Measurements from ENCODE around the gene LRFN5.
"Not testable (repeated sequence)": the region's sequence is repeated elsewhere in the genome, so short reads cannot be mapped to it uniquely, and the experiment has no call there.

LRFN5 gene

DNA sequence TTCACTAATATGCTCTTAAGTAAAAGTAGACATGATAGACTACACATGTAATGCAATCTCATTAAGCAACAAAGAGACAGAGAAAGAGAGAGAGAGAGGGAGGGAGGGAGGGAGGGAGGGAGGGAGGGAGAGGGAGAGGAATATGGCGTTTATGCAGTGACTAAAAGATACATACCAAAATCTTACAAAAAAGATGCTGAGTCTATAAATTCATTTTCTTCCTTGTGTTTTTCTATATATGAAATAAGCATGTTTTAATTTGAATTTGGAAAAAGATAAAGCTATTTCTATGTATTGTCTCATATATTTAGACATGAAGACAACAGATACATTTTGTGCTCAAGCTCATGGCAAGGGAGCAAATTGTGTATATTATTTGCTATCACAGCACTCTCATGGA is 44.1 kb downstream of the LRFN5 start:
- Histone ChIP-seq H3K36me3 (ENCODE audit: insufficient read depth, low read length) (no peaks in the 10 kb centered on the region), H3K9me3 (ENCODE audit: low read length) (no peaks in the 10 kb centered on the region), H2AFZ (ENCODE audit: low read depth, low read length) (no peak overlapping the region), H3K27me3 (ENCODE audit: insufficient read depth, low read length) (no peaks in the 10 kb centered on the region), H3K4me1 (ENCODE audit: insufficient read depth, low read length) (no peaks in the 10 kb centered on the region), H3K4me3 (ENCODE audit: low read length) (no peak overlapping the region)

- H3K4me1 ChIP-seq (ENCODE audit: insufficient read depth, low read length), result no peaks in the 10 kb centered on the region
Measured at GRCh38 chr14:41654196-41654595, 47.5 kb downstream of the LRFN5 start.

GRCh38 chr14:41662780-41663472 is 56.2 kb downstream of the LRFN5 start:
- Histone ChIP-seq H3K4me3 (ENCODE audit: low read length) (no peak overlapping the region), H3K9me3 (ENCODE audit: low read length) (no peaks in the 10 kb centered on the region), H2AFZ (ENCODE audit: low read depth, low read length) (no peak overlapping the region), H3K4me1 (ENCODE audit: insufficient read depth, low read length) (no peaks in the 10 kb centered on the region), H3K36me3 (ENCODE audit: insufficient read depth, low read length) (no peaks in the 10 kb centered on the region), H3K27me3 (ENCODE audit: insufficient read depth, low read length) (no peaks in the 10 kb centered on the region)

More at GRCh38 chr14:41654196-41654595, 47.5 kb downstream of the LRFN5 start:
- Histone ChIP-seq H2AFZ (ENCODE audit: low read depth, low read length) (no peak overlapping the region), H3K9me3 (ENCODE audit: low read length) (no peaks in the 10 kb centered on the region), H3K36me3 (ENCODE audit: insufficient read depth, low read length) (no peaks in the 10 kb centered on the region), H3K27me3 (ENCODE audit: insufficient read depth, low read length) (no peaks in the 10 kb centered on the region), H3K4me3 (ENCODE audit: low read length) (no peak overlapping the region)

GRCh38 chr14:41663473-41663850 is 56.8 kb downstream of the LRFN5 start:
- Histone ChIP-seq H3K4me1 (ENCODE audit: insufficient read depth, low read length) (no peaks in the 10 kb centered on the region), H3K4me3 (ENCODE audit: low read length) (no peak overlapping the region), H3K36me3 (ENCODE audit: insufficient read depth, low read length) (no peaks in the 10 kb centered on the region), H3K9me3 (ENCODE audit: low read length) (no peaks in the 10 kb centered on the region), H3K27me3 (ENCODE audit: insufficient read depth, low read length) (no peaks in the 10 kb centered on the region), H2AFZ (ENCODE audit: low read depth, low read length) (no peak overlapping the region)

GRCh38 chr14:41666301-41666700 is 59.6 kb downstream of the LRFN5 start:
- Histone ChIP-seq H3K4me3 (ENCODE audit: low read length) (no peak overlapping the region), H3K9me3 (ENCODE audit: low read length) (no peaks in the 10 kb centered on the region), H3K36me3 (ENCODE audit: insufficient read depth, low read length) (no peaks in the 10 kb centered on the region), H3K27me3 (ENCODE audit: insufficient read depth, low read length) (no peaks in the 10 kb centered on the region), H2AFZ (ENCODE audit: low read depth, low read length) (no peak overlapping the region), H3K4me1 (ENCODE audit: insufficient read depth, low read length) (no peaks in the 10 kb centered on the region)

- no peak overlapping the region for H3K4me3 ChIP-seq (ENCODE audit: low read length)
- H3K27me3 ChIP-seq (ENCODE audit: insufficient read depth, low read length), result no peaks in the 10 kb centered on the region
- no peak overlapping the region for H2AFZ ChIP-seq (ENCODE audit: low read depth, low read length)
- H3K9me3 ChIP-seq (ENCODE audit: low read length), result no peaks in the 10 kb centered on the region
- no peaks in the 10 kb centered on the region for H3K36me3 ChIP-seq (ENCODE audit: insufficient read depth, low read length)
- no peaks in the 10 kb centered on the region for H3K4me1 ChIP-seq (ENCODE audit: insufficient read depth, low read length)
Measured at GRCh38 chr14:41668356-41668755, 61.7 kb downstream of the LRFN5 start.

DNA sequence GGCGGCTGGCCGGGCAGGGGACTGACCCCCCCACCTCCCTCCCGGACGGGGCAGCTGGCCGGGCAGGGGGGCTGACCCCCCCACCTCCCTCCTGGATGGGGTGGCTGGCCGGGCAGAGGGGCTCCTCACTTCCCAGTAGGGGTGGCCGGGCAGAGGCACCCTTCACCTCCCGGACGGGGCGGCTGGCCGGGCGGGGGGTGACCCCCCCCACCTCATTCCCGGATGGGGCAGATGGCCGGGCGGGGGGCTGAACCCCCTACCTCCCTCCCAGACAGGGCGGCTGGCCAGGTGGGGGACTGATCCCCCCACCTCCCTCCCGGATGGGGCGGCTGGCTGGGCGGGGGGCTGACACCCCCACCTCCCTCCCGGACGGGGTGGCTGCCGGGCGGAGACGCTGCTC is 66.9 kb downstream of the LRFN5 start:
- not testable (repeated sequence) for H3K4me3 ChIP-seq (ENCODE audit: low read length); H3K9me3 ChIP-seq (ENCODE audit: low read length); H2AFZ ChIP-seq (ENCODE audit: low read depth, low read length); H3K27me3 ChIP-seq (ENCODE audit: insufficient read depth, low read length); H3K4me1 ChIP-seq (ENCODE audit: insufficient read depth, low read length); H3K36me3 ChIP-seq (ENCODE audit: insufficient read depth, low read length)

- H3K4me1 ChIP-seq (ENCODE audit: insufficient read depth, low read length); H2AFZ ChIP-seq (ENCODE audit: low read depth, low read length); H3K27me3 ChIP-seq (ENCODE audit: insufficient read depth, low read length); H3K4me3 ChIP-seq (ENCODE audit: low read length); H3K9me3 ChIP-seq (ENCODE audit: low read length); H3K36me3 ChIP-seq (ENCODE audit: insufficient read depth, low read length): not testable (repeated sequence)
Measured at GRCh38 chr14:41674511-41674971, 67.9 kb downstream of the LRFN5 start.

- Histone ChIP-seq H2AFZ (ENCODE audit: low read depth, low read length) (no peak overlapping the region), H3K9me3 (ENCODE audit: low read length) (no peaks in the 10 kb centered on the region), H3K4me3 (ENCODE audit: low read length) (no peak overlapping the region), H3K4me1 (ENCODE audit: insufficient read depth, low read length) (no peaks in the 10 kb centered on the region), H3K27me3 (ENCODE audit: insufficient read depth, low read length) (no peaks in the 10 kb centered on the region), H3K36me3 (ENCODE audit: insufficient read depth, low read length) (no peaks in the 10 kb centered on the region)
Measured at GRCh38 chr14:41699486-41699885, 92.8 kb downstream of the LRFN5 start.

- Histone ChIP-seq H3K36me3 (ENCODE audit: insufficient read depth, low read length) (no peaks in the 10 kb centered on the region), H3K27me3 (ENCODE audit: insufficient read depth, low read length) (no peaks in the 10 kb centered on the region), H3K4me3 (ENCODE audit: low read length) (no peak overlapping the region), H3K4me1 (ENCODE audit: insufficient read depth, low read length) (no peaks in the 10 kb centered on the region), H2AFZ (ENCODE audit: low read depth, low read length) (no peak overlapping the region), H3K9me3 (ENCODE audit: low read length) (no peaks in the 10 kb centered on the region)
Measured at GRCh38 chr14:41718477-41719166, 111.9 kb downstream of the LRFN5 start.

DNA sequence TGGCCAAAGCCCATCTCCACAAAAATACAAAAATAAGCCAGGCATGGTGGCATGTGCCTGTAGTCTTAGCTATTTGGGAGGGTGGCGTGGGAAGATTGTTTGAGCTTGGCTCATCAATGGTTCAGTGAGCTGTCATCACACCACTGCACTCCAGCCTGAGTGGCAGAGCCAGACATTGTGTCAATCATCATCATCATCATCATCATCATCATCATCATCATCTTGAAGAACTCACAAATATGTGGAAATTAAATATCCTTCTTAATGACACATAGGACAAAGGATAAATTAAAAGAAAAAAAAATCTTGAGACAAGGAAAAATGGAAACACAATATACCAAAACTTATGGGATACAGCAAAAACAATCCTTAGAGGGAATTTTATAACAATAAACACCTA is 132.5 kb downstream of the LRFN5 start:
- H3K4me3 ChIP-seq (ENCODE audit: low read length), result no peak overlapping the region
- no peaks in the 10 kb centered on the region for H3K36me3 ChIP-seq (ENCODE audit: insufficient read depth, low read length)
- no peaks in the 10 kb centered on the region for H3K4me1 ChIP-seq (ENCODE audit: insufficient read depth, low read length)
- no peak overlapping the region for H2AFZ ChIP-seq (ENCODE audit: low read depth, low read length)
- no peaks in the 10 kb centered on the region for H3K27me3 ChIP-seq (ENCODE audit: insufficient read depth, low read length)
- H3K9me3 ChIP-seq (ENCODE audit: low read length), result no peaks in the 10 kb centered on the region

DNA sequence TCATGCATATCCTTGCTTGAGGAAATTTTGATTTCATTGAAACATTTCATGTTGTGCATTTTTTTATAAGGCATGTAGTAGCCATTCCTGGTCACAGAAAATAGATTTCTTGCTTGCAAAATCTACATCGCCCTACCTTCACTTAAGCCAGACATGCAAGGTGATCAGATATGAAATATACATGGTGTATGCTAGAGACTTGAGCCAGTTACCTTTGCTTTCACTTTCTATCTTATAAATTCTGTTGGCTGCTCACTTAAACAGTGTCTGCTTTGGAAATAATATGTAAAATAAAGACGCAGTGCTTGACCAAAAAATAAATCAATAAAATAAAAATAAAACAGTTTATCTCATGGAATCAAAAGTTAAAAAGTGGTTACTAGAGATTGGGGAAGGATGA is 136.5 kb downstream of the LRFN5 start:
- Histone ChIP-seq H3K4me3 (ENCODE audit: low read length) (no peak overlapping the region), H3K9me3 (ENCODE audit: low read length) (no peaks in the 10 kb centered on the region), H3K27me3 (ENCODE audit: insufficient read depth, low read length) (no peaks in the 10 kb centered on the region), H3K4me1 (ENCODE audit: insufficient read depth, low read length) (no peaks in the 10 kb centered on the region), H3K36me3 (ENCODE audit: insufficient read depth, low read length) (no peaks in the 10 kb centered on the region), H2AFZ (ENCODE audit: low read depth, low read length) (no peak overlapping the region)

DNA sequence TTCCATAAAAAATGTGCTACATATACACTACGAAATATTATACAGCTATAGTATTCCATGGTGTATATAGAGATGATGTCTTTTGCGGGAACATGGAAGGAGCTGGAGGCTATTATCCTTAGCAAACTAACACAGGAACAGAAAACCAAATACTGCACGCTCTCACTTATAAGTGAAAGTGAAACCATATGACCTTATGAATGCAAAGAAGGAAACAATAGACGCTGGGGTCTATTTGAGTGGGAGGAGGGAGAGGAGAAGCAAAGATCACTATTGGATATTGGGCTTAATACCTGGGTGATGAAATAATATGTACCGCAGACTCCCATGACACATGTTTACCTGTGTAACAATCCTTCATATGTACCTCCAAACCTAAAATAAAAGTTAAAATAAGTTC is 142.8 kb downstream of the LRFN5 start:
- Histone ChIP-seq H3K4me3 (ENCODE audit: low read length) (no peak overlapping the region), H3K27me3 (ENCODE audit: insufficient read depth, low read length) (no peaks in the 10 kb centered on the region), H3K9me3 (ENCODE audit: low read length) (no peaks in the 10 kb centered on the region), H3K4me1 (ENCODE audit: insufficient read depth, low read length) (no peaks in the 10 kb centered on the region), H2AFZ (ENCODE audit: low read depth, low read length) (no peak overlapping the region), H3K36me3 (ENCODE audit: insufficient read depth, low read length) (no peaks in the 10 kb centered on the region)

DNA sequence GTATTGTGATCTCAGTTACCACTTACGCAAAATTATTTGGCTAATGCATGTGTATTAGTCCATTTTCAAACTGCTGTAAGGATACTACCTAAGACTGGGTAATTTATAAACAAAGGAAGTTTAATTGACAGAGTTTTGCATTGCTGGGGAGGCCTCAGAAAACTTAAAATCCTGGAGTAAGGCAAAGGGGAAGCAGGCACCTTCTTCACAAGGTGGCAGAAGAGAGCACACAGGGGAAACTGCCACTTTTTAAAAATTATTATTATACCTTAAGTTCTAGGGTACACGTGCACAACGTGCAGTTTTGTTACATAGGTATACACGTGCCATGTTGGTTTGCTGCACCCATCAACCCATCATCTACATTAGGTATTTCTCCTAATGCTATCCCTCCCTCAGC is 143.9 kb downstream of the LRFN5 start:
- H3K9me3 ChIP-seq (ENCODE audit: low read length); H2AFZ ChIP-seq (ENCODE audit: low read depth, low read length); H3K27me3 ChIP-seq (ENCODE audit: insufficient read depth, low read length); H3K4me3 ChIP-seq (ENCODE audit: low read length); H3K4me1 ChIP-seq (ENCODE audit: insufficient read depth, low read length); H3K36me3 ChIP-seq (ENCODE audit: insufficient read depth, low read length): not testable (repeated sequence)
